Skeletal muscle satellite cell (primary cell): ENCODE results near the gene PPM1N.

Source experiments
- H3K27me3 ChIP-seq: 2 replicates; pipeline ENCODE4 v1.7.0; 2013; ENCODE audit warnings: low read length; ENCODE audit not compliant: control insufficient read depth, insufficient read depth
- H3K36me3 ChIP-seq: 2 replicates; pipeline ENCODE4 v1.7.0; 2013; ENCODE audit warnings: mild to moderate bottlenecking, control low read depth, low read length; ENCODE audit not compliant: insufficient read depth
- H3K4me1 ChIP-seq: 2 replicates; pipeline ENCODE4 v1.7.0; 2013; ENCODE audit warnings: low read length; ENCODE audit not compliant: control insufficient read depth, insufficient read depth
- H3K4me2 ChIP-seq: 2 replicates; pipeline ENCODE4 v1.7.0; 2013; ENCODE audit warnings: mild to moderate bottlenecking, low read length
- H3K4me3 ChIP-seq: 2 replicates; pipeline ENCODE4 v1.7.0; 2013; ENCODE audit warnings: low read length
- H3K9ac ChIP-seq: 2 replicates; pipeline ENCODE4 v1.7.0; 2013; ENCODE audit warnings: mild to moderate bottlenecking, low read depth, low read length, moderate library complexity
- H3K9me3 ChIP-seq: replicated peaks from 2 replicates; pipeline ENCODE4 v1.7.0; 2013; ENCODE audit warnings: mild to moderate bottlenecking, control low read depth, low read length

The PPM1N gene

DNA sequence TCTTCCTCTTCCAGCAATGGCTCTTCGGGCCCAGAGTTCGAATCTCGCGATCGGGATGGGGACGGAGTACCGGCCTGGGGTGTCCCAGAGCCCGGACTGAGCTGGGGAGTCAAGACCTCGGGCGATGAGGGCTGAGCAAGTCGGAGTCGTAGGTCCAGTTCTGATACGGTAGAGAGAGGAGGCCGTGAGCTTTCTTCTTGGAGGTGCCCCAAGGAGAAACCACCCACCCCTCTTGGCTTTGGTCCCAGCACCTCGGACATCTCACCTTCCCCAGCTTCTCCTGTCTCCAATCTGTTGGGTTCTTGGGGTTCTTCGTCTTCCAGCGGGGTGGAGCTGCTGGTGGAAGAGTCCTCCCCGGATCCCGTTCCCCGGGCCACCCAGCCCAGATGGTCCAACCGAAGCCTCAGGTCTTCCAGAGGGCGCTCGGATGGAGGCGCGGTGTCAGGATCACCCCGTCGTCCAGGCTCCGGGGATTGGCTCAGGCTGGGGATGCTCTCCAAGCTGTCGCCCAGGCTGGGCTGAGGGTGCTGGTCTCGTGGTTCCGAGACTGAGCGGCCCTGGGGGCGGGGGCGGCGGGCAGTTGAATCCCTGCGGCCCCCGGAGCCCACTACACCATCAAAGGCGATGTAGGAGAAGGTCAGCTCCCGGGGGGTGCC is 3.9 kb upstream of the PPM1N start:
- peaks cover 20% of the 10 kb centered on the region for H3K4me1 ChIP-seq
- no peaks in the 10 kb centered on the region for H3K36me3 ChIP-seq
- H3K9ac ChIP-seq, result no peak overlapping the region
- no peak overlapping the region for H3K4me3 ChIP-seq
- H3K4me2 ChIP-seq, result no peak overlapping the region
- H3K9me3 ChIP-seq, result no peaks in the 10 kb centered on the region
- H3K27me3 ChIP-seq, result peaks cover 15% of the 10 kb centered on the region

DNA sequence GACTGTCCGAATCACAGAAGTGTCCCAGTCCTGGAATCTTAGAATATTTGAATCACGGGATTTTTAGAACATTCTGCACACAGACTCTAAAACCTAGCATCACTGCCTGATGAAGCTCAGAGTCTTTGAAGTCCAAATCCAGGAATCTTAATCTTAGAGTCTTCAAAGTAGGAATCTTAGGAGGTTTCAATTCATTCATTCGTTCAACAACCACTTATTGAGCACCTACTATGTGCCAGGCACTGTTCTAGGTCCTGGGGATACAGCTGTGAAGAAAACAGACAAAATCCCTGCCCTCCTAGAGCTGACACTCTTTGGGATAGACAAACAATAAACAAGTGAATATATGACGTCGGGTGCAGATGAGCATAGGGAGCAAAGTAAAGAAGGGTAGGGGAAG is 3.1 kb upstream of the PPM1N start:
- peaks cover 20% of the 10 kb centered on the region for H3K4me1 ChIP-seq
- H3K9me3 ChIP-seq, result no peaks in the 10 kb centered on the region
- no peak overlapping the region for H3K9ac ChIP-seq
- H3K4me3 ChIP-seq, result no peak overlapping the region
- H3K36me3 ChIP-seq, result no peaks in the 10 kb centered on the region
- no peak overlapping the region for H3K4me2 ChIP-seq
- H3K27me3 ChIP-seq, result peaks cover 19% of the 10 kb centered on the region

DNA sequence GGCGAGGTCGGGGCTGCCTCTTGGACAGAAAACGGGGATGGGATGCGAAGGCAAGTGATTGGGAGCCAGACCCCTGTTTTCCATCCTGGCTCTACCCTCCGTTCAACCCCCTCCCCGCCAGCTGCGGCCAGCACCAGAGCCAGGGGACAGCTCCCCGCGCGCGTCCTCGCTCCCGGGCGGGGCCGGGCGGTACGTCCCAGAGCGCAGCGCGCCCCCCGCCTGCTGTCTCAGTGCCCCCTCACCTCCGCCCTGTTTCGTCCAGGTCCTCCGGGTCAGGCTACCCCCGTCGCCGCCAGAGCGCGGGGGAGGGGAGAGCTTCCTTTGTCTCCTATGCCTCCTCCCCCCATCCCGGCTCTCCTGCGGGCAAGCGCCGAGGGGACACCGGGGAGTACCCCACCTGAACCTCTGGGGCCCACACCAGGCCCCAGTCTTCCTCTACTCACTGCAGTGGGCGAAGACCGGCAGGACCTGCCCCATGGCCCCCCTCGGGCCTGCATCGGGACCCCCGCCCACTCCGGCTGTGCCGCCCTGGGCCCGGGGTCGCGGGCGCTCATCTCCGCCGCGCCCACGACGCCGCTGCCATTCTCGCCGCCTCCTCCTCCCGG is 1.8 kb upstream of the PPM1N start:
- peak overlapping the region; percentile 99 for H3K4me2 ChIP-seq
- peak overlapping the region; percentile 81 for H3K4me3 ChIP-seq
- no peaks in the 10 kb centered on the region for H3K9me3 ChIP-seq
- H3K36me3 ChIP-seq, result no peaks in the 10 kb centered on the region
- H3K9ac ChIP-seq, result peak overlapping the region; percentile 69
- H3K27me3 ChIP-seq, result peaks cover 19% of the 10 kb centered on the region
- H3K4me1 ChIP-seq, result peaks cover 20% of the 10 kb centered on the region

DNA sequence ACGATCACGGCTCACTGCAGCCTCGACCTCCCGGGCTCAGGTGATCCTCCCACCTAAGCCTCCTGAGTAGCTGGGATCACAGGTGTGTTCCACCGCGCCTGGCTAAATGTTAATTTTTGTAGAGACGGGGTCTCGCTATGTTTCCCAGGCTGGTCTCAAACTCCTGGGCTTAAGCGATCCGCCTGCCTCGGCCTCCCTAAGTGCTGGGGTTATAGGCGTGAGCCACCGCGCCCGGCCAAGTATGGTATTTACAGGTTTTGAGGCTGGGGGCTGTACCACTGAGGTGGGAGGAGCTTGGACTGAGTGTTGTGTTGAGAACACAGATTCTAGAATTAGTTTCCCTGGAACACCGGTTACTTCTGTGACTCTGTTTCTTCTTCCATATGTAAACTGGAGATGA is 452 bp upstream of the PPM1N start:
- Histone ChIP-seq H3K36me3 (no peaks in the 10 kb centered on the region), H3K9ac (no peak overlapping the region), H3K4me1 (peaks cover 17% of the 10 kb centered on the region), H3K4me3 (no peak overlapping the region), H3K27me3 (peaks cover 19% of the 10 kb centered on the region), H3K4me2 (no peak overlapping the region), H3K9me3 (no peaks in the 10 kb centered on the region)

DNA sequence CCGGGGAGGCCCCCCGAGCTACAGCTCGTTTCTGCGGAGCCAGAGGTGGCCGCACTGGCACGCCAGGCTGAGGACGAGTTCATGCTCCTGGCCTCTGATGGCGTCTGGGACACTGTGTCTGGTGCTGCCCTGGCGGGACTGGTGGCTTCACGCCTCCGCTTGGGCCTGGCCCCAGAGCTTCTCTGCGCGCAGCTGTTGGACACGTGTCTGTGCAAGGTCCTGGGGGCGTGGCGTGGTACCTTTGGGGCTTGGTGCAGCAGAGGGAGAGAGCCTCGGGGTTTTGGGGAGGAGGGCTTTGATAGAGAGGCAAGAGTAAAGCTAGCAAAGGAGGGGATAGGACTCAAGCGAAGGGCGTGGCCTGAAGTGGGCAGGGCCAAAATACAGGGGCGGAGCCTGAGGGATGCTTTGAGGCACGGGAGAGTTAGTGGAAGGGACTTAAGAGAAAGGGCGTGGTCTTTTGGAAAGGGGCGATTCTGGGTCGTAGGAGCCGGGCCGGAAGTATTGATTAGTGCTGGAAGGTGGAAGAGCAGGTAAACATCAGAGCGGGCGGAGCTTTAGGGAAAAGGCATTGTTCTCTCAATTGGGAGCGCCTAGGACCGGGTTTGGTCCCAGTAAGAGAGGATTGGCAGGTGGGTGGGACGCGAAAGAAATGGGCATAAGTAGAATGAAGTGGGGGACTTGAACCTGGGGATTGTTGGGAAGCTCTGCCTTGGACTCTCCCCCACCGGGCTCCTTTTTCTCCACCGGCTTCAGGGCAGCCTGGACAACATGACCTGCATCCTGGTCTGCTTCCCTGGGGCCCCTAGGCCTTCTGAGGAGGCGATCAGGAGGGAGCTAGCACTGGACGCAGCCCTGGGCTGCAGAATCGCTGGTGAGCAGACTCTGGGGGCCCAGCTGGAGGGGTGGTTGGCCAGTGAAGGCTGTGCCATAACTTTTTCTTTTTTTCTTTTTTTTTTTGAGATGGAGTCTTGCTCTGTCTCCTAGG is 1.2 kb downstream of the PPM1N start:
- no peaks in the 10 kb centered on the region for H3K9me3 ChIP-seq
- peaks cover 17% of the 10 kb centered on the region for H3K4me1 ChIP-seq
- H3K36me3 ChIP-seq, result no peaks in the 10 kb centered on the region
- H3K9ac ChIP-seq, result no peak overlapping the region
- peaks cover 19% of the 10 kb centered on the region for H3K27me3 ChIP-seq
- peak overlapping the region; percentile 55 for H3K4me2 ChIP-seq
- peak overlapping the region; percentile 21 for H3K4me3 ChIP-seq

DNA sequence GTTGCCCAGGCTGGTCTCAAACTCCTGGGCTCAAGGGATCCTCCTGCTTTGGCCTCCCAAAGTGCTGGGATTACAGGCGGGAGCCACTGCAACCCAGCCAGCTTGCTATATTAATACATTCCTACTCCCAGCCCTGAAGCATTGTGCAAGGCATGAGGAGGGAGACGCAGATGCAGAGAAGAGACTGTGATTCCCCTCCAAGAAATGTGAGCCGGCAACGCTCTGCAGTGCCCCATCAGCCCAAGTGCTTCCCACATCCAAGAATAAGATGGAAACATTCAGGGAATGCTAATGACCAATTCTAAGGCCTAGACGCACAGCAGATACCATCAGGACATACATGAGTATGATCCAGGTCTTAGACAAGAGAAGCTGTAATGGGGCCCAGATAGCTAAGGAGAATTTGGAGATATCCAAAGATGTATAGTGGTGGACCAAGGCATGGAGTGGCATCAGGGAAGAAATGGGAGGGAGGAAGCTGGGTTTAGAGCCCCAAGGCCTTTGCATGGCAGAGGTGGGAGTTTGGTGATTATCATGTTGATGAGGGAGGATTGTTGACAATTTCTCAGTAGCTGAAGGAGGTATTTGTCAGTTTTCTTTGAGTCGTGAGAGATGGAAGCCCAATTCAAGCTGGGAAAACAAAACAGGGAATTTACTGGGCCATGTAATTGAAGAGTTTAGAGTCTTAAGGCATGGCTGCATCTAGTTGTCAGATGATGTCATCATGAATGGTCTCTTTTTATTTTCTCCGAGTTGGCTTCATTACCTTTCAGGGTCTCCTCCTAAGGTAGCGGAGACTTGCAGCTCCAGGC is 2.9 kb downstream of the PPM1N start:
- no peak overlapping the region for H3K9ac ChIP-seq
- no peak overlapping the region for H3K4me2 ChIP-seq
- peaks cover 16% of the 10 kb centered on the region for H3K27me3 ChIP-seq
- no peak overlapping the region for H3K4me3 ChIP-seq
- H3K9me3 ChIP-seq, result no peaks in the 10 kb centered on the region
- peaks cover 27% of the 10 kb centered on the region for H3K4me1 ChIP-seq
- H3K36me3 ChIP-seq, result no peaks in the 10 kb centered on the region

DNA sequence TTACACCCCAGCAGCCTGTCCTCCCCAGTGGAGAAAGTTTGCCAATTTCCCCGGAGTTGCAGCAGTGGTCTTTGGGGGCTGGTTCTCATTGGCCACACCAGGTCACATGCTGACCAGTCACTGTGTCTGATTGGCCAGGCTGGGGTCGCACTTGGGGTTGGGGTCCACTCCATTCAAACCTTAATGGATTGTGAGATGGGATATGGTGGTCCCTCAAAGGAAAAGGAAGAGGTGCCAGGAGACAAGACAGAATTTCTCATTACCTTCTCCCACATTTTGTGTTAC is 3.4 kb downstream of the PPM1N start:
- H3K4me1 ChIP-seq, result peaks cover 29% of the 10 kb centered on the region
- H3K4me2 ChIP-seq, result no peak overlapping the region
- H3K9ac ChIP-seq, result no peak overlapping the region
- H3K4me3 ChIP-seq, result no peak overlapping the region
- H3K36me3 ChIP-seq, result no peaks in the 10 kb centered on the region
- H3K27me3 ChIP-seq, result peaks cover 16% of the 10 kb centered on the region
- no peaks in the 10 kb centered on the region for H3K9me3 ChIP-seq

DNA sequence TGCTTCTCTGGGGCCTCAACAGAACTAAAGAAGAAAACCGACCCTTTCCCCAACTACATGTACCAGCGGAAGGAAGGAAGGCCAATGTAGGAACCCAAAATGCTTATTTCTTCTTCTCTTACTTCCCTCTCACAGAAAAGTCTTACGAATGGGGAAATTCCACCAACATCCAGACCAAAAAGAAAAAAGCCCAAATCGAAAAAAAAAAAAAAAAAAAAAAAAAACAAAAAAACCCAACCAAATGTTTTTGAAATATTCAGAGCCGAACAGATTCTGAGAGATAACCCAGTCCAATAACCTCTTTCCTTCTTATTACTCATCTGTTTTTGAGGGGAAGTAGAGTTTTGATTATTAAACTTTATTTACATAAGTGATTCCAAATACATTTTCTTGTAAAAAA is 3.9 kb downstream of the PPM1N start:
- H3K4me3 ChIP-seq, result no peak overlapping the region
- H3K27me3 ChIP-seq, result peaks cover 16% of the 10 kb centered on the region
- H3K9ac ChIP-seq, result no peak overlapping the region
- H3K4me1 ChIP-seq, result peaks cover 28% of the 10 kb centered on the region
- H3K4me2 ChIP-seq, result no peak overlapping the region
- H3K36me3 ChIP-seq, result no peaks in the 10 kb centered on the region
- no peaks in the 10 kb centered on the region for H3K9me3 ChIP-seq

DNA sequence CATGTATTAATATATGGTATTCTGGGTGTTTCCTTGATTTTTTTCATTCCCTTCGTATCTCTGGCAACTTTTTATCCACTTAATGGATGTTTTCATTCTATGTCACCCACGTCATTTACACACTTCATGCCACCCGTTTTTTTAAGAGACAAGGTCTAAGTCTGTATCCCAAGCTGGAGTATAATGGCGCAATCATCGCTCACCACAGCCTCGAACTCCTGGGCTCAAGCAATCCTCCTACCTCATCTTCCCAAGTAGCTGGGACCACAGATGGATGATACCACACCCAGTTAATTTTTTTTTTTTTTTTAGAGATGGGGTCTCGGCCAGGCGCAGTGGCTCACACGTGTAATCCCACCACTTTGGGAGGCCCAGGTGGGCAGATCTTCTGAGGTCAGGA is 5.7 kb downstream of the PPM1N start:
- Histone ChIP-seq H3K36me3 (no peaks in the 10 kb centered on the region), H3K9me3 (no peaks in the 10 kb centered on the region), H3K4me2 (no peak overlapping the region), H3K27me3 (peaks cover 9% of the 10 kb centered on the region), H3K4me1 (peaks cover 17% of the 10 kb centered on the region), H3K9ac (no peak overlapping the region), H3K4me3 (no peak overlapping the region)

DNA sequence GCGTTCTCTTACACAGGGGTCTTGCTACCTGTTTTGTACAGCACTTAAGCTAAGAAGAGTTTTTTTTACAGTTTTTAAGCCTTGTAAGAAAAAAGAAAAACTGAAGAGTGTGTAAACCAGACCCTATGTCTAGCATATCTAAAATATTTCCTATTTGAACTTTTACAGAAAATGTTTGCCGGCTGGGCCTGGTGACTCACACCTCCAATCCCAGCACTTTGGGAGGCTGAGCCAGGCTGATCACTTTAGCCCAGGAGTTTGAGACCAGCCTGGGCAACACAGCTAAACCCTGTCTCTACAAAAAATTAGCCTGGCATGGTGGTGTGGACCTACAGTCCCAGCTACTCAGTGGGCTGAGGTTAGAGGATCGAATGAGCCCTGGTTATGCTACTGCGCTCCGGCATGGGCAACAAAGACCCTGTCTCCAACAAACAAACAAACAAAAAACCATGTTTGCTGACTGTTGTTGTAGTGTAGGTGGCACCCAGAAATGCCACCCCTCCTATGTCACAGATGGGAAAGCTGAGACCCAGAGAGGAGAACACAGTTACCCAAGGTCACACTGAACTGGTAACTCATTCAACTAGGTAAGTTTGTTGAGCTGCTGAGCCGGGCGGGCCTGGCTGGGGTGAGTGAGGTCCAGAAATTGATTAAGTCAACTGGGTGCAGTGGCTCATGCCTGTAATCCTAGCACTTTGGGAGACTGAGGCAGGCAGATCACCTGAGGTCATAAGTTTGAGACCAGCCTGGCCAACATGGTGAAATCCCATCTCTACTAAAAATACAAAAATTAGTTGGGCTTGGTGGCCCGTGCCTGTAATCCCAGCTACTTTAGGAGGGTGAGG is 7.1 kb downstream of the PPM1N start:
- no peak overlapping the region for H3K4me3 ChIP-seq
- no peaks in the 10 kb centered on the region for H3K9me3 ChIP-seq
- peaks cover 20% of the 10 kb centered on the region for H3K4me1 ChIP-seq
- H3K4me2 ChIP-seq, result no peak overlapping the region
- H3K27me3 ChIP-seq, result no peaks in the 10 kb centered on the region
- H3K36me3 ChIP-seq, result peaks cover 3% of the 10 kb centered on the region
- H3K9ac ChIP-seq, result no peak overlapping the region

DNA sequence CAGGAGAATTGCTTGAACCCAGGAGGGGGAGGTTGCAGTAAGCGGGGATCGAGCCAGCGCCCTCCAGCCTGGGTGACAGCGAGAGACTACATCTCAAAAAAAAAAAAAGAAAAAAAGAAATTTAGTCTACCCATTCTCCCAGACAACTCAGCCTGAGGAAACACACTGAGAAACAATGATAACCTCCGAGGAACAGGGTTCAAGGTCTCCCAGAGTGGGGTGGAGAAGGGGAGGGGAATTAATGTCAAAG is 7.7 kb downstream of the PPM1N start:
- Histone ChIP-seq H3K4me3 (no peak overlapping the region), H3K9ac (peak overlapping the region; percentile 81), H3K27me3 (no peaks in the 10 kb centered on the region), H3K9me3 (no peaks in the 10 kb centered on the region), H3K4me1 (peaks cover 20% of the 10 kb centered on the region), H3K4me2 (peak overlapping the region; percentile 93), H3K36me3 (peaks cover 6% of the 10 kb centered on the region)
